ENCODE results near the gene THADA.

THADA gene

DNA sequence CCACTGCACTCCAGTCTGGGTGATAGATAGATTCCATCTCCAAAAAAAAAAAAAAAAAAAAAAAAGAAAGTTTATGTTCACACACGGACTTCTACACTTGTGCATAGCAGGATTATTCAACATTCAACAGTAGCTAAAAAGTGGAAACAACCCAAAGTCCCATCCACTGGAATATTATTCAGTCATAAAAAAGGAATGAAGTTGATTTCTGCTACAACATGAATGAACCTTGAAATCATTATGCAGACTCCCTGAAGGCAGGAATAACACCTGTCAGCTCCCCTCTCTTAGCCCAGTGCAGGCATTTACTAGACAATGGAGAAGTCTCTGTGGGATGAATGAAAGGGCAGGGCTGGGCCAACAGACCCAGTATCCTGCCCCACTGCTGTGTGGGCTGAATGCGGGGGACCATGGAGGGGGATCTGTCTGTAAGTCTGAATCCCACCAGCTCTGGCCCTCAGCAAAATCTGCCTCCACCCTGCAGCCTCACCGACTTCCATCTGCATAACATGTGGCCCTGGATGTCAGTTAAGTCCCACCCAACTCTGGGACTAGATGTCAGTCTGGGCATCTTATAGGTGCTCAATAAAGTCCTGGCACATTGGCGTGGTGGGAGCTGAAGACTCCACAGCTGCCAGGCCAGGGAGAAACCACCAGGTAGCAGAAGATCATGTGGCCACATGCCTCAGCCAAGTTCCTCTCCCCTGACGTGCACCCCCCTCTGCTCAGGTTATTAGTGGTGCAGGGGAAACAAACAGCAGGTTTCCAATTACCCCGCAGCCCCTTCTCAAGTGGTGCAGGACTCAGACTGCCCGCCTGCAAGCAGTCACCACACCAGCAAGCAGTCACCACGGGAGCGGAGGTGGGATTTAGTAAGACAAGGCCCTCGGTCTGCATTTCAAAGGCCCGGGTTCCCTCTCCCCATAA lies 378.3 kb downstream of the THADA start:
- no peak for DNase-seq

DNA sequence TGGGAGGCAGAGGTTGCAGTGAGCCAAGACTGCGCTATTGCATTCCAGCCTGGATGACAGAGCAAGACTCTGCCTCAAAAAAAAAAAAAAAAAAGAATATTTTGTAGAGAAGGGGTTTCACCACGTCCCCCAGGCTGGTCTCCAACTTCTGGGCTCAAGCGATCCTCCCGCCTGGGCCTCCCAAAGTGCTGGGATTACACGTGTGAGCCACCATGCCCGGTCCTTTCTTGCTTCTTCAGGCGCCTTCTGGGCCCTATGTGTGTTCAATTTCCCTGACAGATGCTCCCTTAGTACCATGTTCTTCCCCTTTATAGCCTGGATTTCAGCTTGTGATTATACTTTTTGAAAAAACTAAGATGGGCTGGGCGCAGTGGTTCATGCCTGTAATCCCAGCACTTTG lies 379.2 kb downstream of the THADA start:
- no peak for DNase-seq

DNA sequence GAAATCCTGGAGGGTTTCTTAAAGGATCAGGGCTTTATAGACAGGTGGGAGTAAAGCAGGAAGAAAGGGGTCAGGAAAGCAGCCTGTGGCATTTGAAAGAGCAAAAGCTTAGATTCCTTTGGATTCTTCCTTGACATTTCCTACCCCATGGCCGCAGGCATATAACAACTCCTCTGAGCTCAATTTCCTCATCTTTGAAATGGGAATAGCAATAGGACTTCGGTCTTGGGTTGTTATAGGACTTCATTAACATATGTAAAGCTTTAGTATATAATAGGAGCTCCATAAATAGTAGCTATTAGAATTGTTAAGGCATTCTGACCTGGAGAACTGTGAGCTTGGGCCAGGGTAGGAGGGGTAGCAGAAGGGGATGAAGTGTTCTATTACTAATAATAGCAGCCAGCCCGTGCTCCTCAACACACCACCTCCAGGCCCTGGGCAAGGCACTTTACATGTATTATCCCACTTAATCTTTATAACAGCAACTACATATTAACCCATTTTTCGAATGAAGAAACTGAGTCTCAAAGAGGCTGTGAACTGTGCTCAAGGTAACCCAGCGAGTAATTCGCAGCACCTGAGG lies 380.1 kb downstream of the THADA start:
- DNase-seq, result no peak

DNA sequence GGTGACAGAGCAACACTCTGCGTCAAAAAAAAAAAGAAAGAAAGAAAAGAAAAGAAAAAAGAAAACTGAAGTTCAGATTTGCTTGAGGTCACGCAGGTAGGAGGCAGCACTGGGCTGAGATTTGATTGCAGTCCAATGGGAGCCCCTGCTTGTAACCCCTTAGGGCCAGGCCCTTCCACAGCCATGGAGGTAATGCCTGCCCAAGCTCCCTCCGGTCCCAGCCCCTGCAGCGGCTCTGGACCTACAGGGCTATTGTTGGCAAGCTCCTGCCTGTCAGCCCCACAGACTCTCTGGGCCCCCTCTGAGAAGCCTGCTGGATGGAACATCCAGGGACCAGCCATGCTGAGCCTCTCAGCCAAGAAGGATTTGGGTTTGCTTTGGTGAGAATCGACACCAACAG lies 381.6 kb downstream of the THADA start:
- no peak for DNase-seq

DNA sequence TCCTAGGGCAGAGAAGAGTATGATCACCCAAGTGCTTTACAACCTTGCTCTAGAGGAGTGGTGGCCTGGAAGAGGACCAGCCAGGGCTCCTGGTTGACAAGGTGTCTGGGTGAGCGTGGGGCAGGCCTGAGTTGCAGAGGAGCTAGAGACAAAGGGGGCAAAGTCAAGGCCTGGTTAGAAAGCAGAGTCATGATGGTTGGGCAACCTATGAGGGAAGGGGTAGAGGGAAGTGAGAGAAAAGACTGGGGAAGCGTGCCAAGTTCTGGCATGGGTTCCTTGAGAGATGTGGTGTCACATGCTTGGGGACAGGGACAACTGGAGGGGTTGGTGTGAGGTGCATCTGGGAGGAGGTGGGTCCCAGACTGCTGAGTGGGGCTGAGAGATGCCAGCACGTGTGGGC lies 382.9 kb downstream of the THADA start:
- no peak for DNase-seq

DNA sequence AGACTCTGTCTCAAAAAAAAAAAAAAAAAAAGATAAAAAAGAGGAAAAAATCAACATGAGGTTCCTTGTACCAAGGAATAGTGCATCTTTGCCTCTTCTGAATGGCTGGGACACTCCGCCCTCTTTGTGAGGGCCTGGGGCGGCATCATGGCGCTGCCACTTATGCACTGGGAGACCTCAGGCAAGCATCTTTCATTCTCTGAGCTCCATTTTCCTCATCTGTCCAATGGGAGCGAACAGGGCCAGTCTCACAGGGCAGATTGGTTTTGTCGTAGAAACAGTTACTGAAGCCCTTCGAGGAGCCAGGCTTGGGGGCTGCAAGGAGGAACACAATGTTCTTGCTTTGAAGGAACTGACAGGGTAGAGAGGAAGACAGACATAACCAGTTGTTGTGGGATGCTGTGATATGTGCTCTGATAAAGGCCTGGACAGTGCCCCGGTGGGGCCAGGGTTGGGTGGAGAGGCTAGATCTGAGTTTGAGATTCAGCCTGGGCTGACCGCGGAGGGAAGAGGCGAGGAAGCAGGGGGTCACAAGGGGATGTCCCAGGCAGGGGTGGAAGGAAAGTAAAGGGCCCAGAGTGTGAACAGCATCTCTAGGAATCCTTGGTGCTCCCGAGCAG lies 383.5 kb downstream of the THADA start:
- no peak for DNase-seq

DNA sequence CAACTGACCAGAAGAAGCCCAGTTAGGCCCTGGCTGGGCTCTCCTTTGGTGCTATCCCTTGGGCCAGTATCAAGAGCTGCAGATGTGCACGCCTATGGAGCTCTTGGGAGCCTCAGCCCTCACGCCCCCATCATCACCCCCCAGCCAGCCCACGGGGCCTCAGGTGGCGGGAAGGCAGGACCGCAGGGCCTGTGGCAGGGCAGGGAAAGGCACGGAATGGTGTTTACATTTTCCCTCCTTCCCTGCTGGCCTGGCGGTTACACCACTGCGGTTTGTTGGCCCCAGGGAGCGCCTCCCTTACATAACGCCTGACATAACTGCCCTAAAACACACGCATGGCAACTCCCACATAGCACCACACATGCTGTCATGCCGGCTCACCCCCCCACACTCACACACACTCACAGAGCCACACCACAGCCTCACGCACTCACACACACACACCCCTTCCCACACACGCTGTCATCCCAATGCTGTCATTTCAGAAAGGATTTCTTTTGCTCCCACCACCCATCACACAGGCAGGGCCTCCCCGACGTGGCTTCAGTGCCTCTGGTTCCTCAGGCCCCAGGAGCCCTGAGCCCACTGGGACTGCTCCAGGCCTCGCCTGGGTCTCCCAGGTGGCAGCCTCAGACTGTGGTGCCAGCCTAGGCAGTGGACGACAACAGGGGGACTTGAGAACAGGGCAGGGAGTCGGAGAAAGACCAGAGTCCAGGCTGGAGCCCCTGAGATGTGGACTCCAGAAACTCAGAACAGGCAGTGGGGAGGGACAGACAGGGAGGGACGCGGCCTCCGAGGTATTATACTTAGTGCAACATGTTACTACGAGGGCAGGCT lies 385.2 kb downstream of the THADA start:
- peak; percentile 78 for DNase-seq

DNA sequence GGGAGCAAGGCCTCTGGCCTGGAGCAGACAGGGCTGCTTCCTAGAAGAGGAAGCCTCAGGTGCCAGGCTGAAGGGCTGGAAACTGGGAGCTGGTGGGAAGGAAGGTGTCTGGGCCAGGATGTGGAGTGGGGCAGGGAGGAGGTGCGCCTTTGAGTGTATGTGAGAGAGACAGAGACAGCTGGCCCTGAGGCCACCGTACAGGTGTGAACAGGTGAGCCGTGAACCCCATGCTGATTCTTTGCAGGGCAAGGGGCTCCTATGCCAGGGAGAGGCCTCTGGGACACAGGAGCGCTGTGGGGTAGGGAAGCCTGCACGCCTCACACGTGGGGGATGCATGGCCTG lies 385.7 kb downstream of the THADA start:
- no peak for DNase-seq

DNA sequence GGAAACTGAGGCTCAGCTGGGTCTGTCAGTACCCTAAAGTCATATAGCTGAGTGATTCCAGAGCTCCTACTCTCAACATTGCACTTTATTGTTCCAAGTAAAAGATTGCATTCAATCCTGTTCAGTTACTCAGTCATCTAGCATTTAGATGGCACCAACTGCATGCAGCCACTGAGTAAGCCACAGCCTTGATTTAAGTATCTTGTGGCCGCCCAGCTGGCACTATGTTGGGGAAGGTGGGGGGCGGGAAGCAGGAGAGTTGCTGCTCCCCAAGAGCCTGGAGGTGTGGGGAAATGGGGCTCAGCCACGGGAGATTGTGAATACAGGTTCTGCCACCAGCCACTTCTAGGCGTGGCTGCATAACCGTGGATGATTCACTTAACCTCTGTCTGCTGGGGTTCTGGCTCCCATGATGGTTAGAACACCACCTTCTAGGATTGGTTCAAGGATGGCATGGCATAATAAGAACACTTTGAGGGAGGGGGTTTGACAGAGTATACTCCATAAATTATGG lies 386.6 kb downstream of the THADA start:
- DNase-seq, result no peak

DNA sequence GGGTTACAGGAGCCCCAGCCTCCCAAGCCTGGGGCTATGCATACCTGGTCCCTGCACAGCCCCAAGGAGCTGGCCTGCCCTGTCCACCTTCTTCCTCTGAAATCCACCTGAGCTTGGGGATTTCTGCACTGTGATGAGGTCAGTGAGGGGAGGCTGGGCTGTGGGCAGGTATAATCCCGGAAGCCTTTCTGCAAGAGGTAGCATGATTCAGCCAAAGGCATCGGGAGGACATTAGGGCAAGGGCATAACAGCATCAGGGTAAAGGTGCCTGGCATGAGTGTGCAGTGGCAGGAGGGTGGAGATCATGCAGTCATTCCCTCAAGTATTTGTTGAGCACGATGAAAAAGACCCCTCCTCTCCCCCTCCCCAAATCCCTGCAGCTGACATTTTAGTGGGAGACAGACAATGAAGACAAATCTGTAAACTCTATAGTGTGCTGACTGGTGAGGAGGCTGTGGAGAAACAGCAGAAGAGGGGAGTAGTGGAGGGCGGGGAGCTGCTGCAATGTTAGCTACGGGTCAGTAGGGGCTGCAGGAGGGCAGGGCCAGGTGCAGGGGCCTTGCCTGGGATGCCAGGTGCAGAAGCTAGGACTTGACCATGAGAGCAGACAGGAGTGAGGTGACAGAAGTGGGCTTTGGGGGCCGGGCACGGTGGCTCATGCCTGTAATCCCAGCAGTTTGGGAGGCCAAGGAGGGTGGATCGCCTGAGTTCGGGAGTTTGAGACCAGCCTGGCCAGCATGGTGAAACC lies 388.1 kb downstream of the THADA start:
- no peak for DNase-seq

DNA sequence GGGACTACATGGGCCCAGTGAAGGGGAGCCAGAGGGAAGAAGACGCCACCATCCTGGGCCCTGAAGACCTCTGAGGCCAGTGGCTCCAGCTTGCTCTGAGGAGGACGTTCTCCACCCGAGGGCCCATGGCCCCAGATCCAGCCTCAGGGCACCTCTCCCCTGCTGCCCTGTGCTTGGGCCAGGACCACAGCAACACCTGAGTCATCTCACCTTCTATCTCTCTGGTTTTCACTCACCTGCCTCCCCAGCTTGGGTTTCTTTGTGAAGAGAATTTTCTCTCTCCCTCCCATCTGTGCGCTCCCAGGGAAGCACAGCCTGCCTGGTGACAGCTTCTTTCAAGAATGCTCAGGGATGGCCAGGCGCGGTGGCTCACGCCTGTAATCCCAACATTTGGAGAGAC lies 389.2 kb downstream of the THADA start:
- no peak for DNase-seq

DNA sequence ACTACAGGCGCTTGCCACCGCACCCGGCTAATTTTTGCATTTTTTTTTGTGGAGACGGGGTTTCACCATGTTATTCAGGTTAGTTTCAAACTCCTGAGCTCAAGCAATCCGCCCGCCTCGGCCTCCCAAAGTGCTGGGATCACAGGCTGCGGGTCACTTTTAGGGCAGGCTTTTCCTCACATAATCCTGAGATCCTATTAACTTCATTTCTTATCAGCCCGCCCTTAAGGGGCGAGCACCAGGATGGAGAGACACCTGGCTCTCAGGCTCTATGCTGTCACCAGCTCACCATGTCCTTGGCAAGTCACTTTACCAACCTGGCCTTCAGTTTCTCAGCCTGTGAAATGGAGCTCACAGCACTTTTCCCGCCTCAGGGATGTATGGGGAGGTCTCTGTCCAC lies 392.5 kb downstream of the THADA start:
- DNase-seq, result no peak

DNA sequence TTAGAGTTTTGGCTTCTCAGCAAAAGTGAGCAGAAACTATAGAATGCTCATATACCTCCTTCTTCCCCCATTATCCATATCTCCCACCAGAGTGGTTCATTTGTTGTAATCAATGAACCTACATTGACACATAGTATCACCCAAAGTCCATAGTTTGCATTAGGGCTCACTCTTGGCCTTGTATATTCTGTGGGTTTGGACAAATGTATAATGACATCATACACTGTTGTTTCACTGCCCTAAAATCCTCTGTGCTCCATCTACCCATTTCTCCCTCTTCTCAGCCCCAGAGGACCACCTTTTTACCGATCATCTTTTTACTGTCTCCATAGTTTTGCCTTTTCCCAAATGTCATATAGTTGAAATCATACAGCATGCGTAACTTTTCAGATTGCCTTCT lies 393.5 kb downstream of the THADA start:
- no peak for DNase-seq

DNA sequence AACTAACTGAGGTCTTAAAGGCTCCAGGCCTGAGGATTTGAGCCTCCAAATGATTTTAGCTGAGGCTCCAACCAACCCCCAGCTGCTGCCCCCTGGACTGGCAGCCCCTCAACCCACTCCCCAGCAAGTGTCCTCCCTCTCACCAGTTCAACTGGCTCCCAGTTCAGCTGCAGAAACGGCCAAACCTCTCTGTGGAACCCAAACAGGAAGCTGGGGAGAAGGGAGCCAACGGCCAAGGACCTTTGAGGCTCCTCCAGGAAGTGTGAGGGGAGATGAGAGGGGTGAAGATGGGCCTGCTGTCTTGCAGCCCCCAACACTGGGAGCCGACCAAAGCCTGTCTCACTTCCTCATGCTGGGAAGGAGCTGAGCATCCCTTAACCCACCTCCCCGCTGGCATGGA lies 394.3 kb downstream of the THADA start:
- no peak for DNase-seq

DNA sequence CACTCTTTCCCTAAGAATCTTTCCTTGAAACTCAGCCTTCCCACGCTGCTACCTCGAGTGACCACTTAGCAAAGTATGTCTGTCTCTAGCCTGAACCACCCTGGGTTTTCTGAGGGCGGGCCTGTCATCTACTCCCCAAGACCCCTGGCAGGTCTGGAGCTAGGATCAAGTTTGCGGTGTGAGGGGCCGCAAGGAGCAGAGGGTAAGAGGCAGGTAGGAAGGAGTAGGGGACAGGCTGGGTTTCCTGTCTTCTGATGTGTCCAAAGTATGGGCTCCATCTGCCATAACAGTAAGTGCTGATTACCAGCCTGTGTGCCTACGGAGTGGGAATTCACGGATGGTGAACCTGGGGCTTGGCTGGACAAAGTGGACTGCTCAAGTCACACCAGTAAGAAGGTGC lies 394.8 kb downstream of the THADA start:
- no peak for DNase-seq

DNA sequence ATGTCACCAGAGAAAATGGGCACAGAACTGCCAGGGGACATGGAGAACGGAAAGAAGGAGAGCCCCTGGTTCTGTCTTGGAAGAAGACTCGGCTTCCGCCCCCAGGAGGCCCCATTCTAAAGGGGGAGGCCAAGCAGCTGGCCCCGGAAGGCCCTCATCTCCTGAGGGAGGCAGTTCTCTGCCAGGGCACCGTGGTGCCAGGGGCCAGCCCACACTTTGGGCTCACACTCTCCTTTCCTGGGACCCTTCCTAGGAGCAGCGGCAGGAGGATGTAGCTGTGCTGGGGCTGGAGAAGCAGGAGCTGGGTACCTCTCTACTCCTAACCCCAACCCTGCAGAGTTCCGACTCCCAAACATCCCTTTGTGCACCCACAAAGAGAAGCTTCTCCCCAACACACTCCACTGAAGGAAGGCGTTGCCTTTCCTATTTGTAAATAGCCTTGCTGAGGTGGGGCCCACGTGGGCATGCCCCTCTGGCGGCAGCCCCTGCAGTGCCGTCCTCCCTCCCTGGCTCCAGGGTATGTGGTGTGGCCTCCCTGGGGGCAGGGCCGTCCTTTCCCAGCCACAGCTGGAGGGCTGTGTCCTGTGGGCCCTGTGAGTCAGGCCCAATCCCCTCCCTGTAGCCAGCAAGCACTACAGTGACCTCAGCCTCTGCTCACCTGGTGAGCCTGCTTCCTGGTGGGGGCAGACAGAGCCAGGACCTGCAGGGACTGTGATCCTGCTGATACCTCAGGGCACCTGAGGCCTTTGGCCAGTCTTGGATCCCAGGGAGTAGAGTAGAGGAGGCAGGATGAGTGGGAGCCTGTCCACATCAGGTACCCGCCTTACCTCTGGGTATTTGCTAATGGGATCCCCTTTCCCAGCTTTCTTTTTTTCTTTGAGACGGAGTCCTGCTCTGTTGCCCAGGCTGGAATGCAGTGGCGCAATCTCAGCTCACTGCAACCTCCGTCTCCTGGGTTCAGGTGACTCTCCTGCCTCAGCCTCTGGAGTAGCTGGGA lies 396.0 kb downstream of the THADA start:
- no peak for DNase-seq

DNA sequence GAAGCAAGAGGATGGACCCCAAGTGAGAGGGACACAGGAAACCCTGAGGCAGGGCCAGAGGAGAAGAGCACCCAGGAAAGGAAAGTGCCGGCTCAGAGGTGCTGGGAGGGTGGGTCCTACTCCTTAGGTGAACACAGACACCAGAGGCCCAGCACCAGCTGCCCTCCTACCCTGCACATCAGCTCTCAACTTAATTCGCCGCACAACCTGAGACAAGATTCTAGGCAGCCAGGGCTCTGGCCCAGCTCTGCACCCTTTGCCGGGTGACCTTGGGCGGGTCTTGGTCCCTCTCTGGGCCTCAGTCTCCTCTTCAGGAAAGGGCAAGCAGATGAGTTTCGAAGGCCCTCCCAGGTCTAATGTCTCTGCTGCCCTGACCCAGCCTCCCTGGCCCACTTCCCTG lies 397.6 kb downstream of the THADA start:
- DNase-seq, result no peak

DNA sequence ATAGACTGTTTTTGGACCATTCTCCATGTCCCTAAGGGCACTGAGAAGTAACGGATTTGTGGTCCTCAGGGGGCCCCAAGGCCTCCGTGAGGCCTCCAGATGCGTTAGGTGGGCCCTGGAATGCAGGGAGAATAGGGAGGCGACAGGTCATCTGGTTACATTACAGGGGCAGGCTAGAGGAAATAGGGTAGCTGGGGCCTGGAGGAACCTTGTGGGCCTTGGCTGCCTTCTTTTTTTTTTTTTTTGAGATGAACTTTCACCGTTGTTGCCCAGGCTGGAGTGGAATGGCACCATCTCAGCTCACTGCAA lies 398.3 kb downstream of the THADA start:
- DNase-seq, result no peak

DNA sequence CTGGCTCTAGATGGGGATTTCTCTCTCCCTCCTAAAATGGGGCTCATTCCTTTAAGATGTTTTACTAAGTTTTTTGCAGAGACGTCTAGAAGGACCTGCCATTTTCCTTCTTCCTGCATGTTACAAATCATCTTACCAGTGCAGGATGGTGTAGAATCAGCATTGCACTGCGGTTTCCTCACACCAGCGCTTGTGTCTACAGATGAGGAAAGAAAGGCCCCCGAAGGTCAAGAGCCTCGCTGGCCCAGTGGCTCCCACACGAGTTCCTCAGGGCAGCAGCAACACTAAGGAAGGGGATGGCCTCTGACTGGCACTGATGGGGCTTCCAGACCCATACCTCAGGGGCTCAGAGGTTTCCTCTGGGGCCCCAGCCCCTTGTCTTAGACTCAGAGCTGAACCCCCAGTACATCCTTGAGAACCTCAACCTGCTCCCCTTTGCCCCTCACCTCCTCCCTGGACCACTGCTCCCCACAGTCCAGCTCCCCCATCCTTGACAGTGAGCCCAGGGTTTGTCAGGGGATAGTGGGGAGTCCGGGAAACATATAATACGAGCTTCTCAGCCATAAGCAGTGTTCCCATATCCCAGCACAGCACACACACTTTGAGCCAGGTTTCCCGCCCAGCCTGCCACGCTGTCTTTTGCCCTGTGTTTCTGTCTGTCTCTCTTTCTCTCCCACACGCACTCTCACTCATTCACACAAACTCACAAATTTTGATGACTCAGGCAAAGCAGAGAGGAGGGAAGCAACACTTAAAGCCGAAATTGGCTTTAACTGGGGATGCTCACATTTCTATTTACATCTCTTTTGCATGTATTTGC lies 398.9 kb downstream of the THADA start:
- DNase-seq, result no peak

DNA sequence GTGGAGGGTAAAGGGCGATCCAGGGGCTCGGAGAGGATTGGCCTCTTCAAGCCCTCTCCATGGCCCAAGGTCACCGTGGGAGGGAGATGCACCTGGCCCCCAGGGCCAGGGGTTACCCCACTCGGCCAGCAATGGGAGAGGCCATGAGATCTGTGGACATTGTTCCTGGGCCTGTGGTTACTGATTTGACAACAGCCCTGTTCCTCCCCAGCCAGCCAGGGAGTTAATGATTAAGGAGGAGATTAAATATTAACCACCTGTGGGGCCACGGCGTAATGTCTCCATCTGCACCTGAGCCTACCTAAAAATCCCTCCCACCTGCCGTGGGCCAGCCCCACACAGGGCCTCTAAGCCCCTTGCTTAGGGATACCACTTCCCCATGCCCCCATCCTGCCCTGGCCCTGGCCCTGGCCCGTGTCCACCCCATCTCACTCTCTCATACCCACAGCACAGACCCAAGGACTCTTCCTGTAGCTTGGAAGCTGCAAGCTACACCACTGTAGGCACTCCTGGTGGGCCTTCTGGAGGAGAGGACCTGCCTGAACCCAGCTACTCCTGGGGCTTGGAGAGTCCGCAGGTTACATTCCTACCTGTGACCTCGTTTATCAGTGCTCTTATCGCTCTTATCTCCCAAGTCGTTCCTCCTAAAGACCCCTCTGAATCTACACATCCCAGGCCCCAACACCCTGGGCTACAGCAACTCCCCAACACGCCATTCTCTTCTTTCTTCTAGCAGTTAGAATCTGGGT lies 401.5 kb downstream of the THADA start:
- no peak for DNase-seq
